ENCODE data around the gene TCTN1.

GRCh38 chr12:110667671-110668070 lies 53.7 kb downstream of the TCTN1 start:
- no peak for TF ChIP-seq CTCF (IDR thresholded peaks at IDR 0.05)
- no peak for TF ChIP-seq EZH2 (IDR thresholded peaks at IDR 0.05; ENCODE audit: borderline replicate concordance, insufficient read depth, low read depth, low read length, poor library complexity, severe bottlenecking)
